HepG2 (cell line): ENCODE measurements around the gene OR6K6.

Source experiments
- CTCF ChIP-seq: sonication (generic); formaldehyde crosslinking; IDR thresholded peaks from 2 replicates; pipeline ENCODE4 v1.5.0; 2020; ENCODE audit warnings: mild to moderate bottlenecking, missing genetic modification reagents, moderate library complexity
- ZNF496 ChIP-seq: sonication (generic); formaldehyde crosslinking; IDR thresholded peaks from 2 replicates; pipeline ENCODE4 v1.8.1; 2023; ENCODE audit warnings: mild to moderate bottlenecking, moderate library complexity, missing genetic modification reagents; ENCODE audit not compliant: insufficient replicate concordance

DNA sequence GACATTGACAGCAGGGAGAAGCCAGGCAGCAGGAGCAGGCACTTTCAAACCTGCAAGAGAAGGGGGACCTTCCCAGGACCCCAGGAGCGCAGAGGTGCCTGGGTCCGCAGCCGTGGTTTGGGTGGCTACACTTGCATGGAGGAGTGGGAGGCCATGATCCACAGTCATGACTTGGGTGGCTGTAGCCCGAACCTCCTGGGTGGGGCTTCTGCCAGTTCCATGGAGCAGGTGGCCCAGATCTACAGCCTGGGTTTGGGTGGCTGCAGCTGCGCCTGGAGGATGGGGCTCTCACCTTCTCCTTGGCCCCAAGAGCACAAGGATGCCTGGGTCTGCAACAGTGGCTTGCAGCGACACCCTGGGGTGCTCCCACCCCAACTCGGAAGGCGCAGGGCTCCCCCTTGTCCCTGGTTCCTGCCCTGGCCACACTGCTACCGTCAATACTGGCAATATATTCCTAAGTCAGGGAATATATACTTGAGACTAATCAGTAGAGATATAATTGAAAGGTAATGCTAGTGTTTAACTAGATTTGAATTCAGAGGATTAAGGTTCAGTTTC, 2.3 kb upstream of the OR6K6 start:
- TF ChIP-seq CTCF (no peak), ZNF496 (CRISPR knock-in tag) (no peak)
